Hepatocyte (in vitro differentiated cells): Measurements from ENCODE around the gene IFT43. TPM values are rescaled to one million over a fixed set of nuclear protein-coding genes. Genes with fewer than 3 reads are reported as not detected.

Experiments used
- DNase-seq: peaks from one replicate; pipeline ENCODE4 v3.0.0-alpha.2; 2016; ENCODE audit warnings: low spot score
- H2AFZ ChIP-seq: fragments of 200-600 bp; sonication (generic); 2 replicates; pipeline ENCODE4 v1.6.0; 2016; ENCODE audit warnings: antibody characterized with exemption, mild to moderate bottlenecking
- H3K27ac ChIP-seq: fragments of 200-600 bp; sonication (generic); 2 replicates; pipeline ENCODE4 v1.5.1; 2016; ENCODE audit warnings: mild to moderate bottlenecking
- H3K27me3 ChIP-seq: fragments of 200-600 bp; sonication (generic); 2 replicates; pipeline ENCODE4 v1.6.1; 2016
- H3K36me3 ChIP-seq: fragments of 200-600 bp; sonication (generic); replicated peaks from 2 replicates; pipeline ENCODE4 v1.5.1; 2016; ENCODE audit warnings: low read depth; ENCODE audit not compliant: insufficient read depth
- H3K4me1 ChIP-seq: fragments of 200-600 bp; sonication (generic); 2 replicates; pipeline ENCODE4 v1.5.1; 2016; ENCODE audit warnings: mild to moderate bottlenecking, moderate library complexity; ENCODE audit not compliant: insufficient read depth
- H3K4me2 ChIP-seq: fragments of 200-600 bp; sonication (generic); 2 replicates; pipeline ENCODE4 v1.6.0; 2016
- H3K4me3 ChIP-seq: fragments of 200-600 bp; sonication (generic); 2 replicates; pipeline ENCODE4 v1.5.1; 2016; ENCODE audit warnings: mild to moderate bottlenecking
- H3K79me2 ChIP-seq: fragments of 200-600 bp; sonication (generic); 2 replicates; pipeline ENCODE4 v1.6.0; 2017; ENCODE audit warnings: mild to moderate bottlenecking
- H3K9me2 ChIP-seq: fragments of 200-600 bp; sonication (generic); replicated peaks from 2 replicates; pipeline ENCODE4 v1.6.0; 2017; ENCODE audit warnings: mild to moderate bottlenecking; ENCODE audit not compliant: insufficient read depth
- H3K9me3 ChIP-seq: fragments of 200-600 bp; sonication (generic); 2 replicates; pipeline ENCODE4 v1.5.1; 2016; ENCODE audit warnings: low read depth, mild to moderate bottlenecking
- H4K20me1 ChIP-seq: fragments of 200-600 bp; sonication (generic); 2 replicates; pipeline ENCODE4 v1.6.0; 2016; ENCODE audit warnings: mild to moderate bottlenecking; ENCODE audit not compliant: insufficient read depth, poor library complexity, severe bottlenecking
- EZH2 ChIP-seq: fragments of 200-600 bp; sonication (generic); IDR thresholded peaks from 2 replicates; pipeline ENCODE4 v1.6.1; 2016; ENCODE audit warnings: antibody characterized with exemption, mild to moderate bottlenecking, borderline replicate concordance
- EZH2phosphoT487 ChIP-seq: fragments of 200-600 bp; sonication (generic); IDR thresholded peaks from one replicate; pipeline ENCODE4 v1.6.1; 2018; ENCODE audit warnings: antibody characterized with exemption, mild to moderate bottlenecking, low read depth, moderate library complexity; ENCODE audit not compliant: unreplicated experiment, severe bottlenecking
- WGBS: methylation state at CpG from one replicate; pipeline ENCODE4 v1.1.6; 2016; ENCODE audit warnings: low lambda C conversion rate; ENCODE audit errors: missing lambda C conversion rate; 5-methylcytosine and 5-hydroxymethylcytosine counted together
- polyA plus RNA-seq: library from polyadenylated mRNA; unstranded; fragments of >200 nt; fragmentation: Nextera tagmentation; extraction: Ambion mirVana; gene quantifications from 2 replicates; pipeline ENCODE4 v1.2.1, GENCODE V29; 2016
- total RNA-seq: library from RNA; depleted of rRNA; stranded (reverse); fragments of >200 nt; gene quantifications from 2 replicates; pipeline ENCODE4 v1.2.3, GENCODE V29; 2014
- TF ChIP-seq, protein P1 (sequence below): fragments of 200-600 bp; sonication (generic); IDR thresholded peaks from 2 replicates; pipeline ENCODE4 v1.5.1; 2016; ENCODE audit warnings: antibody characterized with exemption, mild to moderate bottlenecking; ENCODE audit not compliant: poor library complexity

Gene IFT43
- total and polyA plus RNA-seq, 2 experiments from 2014 or later, result 31.9 to 43.2 TPM

DNA sequence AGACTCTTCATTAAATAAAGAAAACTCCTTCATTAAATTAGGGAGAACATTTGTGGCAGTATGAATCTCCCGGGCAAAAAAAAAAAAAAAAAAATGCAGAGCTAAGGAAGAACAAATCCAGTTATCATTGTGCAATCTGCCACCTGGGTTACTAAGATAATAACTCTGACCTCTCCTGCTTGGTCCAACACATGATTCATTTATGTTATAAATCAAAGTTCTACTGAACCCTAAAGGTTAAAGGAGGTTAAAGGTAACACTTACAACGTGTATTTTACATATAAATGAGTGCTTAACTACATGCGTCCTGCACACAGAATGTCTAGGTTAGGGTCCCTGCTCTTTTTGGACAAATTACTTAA is 8.0 kb upstream of the IFT43 start:
- no peak overlapping the region for H3K27ac ChIP-seq

GRCh38 chr14:75978249-75978731 is 7.3 kb upstream of the IFT43 start:
- Histone ChIP-seq H3K36me3 (no peaks in the 10 kb centered on the region), H3K9me2 (no peaks in the 10 kb centered on the region), H2AFZ (no peak overlapping the region), H3K4me2 (peak overlapping the region; percentile 91), H4K20me1 (no peaks in the 10 kb centered on the region), H3K9me3 (no peaks in the 10 kb centered on the region), H3K27ac (no peak overlapping the region), H3K4me3 (no peak overlapping the region), H3K4me1 (peaks cover 20% of the 10 kb centered on the region), H3K27me3 (no peaks in the 10 kb centered on the region), H3K79me2 (peaks cover 38% of the 10 kb centered on the region)
- 76% methylated on average over 10 of the region's 10 CpGs for WGBS
- no peak for DNase-seq
- TF ChIP-seq EZH2phosphoT487, result no peak
- TF ChIP-seq EZH2, result no peak
- TF ChIP-seq, protein P1, sequence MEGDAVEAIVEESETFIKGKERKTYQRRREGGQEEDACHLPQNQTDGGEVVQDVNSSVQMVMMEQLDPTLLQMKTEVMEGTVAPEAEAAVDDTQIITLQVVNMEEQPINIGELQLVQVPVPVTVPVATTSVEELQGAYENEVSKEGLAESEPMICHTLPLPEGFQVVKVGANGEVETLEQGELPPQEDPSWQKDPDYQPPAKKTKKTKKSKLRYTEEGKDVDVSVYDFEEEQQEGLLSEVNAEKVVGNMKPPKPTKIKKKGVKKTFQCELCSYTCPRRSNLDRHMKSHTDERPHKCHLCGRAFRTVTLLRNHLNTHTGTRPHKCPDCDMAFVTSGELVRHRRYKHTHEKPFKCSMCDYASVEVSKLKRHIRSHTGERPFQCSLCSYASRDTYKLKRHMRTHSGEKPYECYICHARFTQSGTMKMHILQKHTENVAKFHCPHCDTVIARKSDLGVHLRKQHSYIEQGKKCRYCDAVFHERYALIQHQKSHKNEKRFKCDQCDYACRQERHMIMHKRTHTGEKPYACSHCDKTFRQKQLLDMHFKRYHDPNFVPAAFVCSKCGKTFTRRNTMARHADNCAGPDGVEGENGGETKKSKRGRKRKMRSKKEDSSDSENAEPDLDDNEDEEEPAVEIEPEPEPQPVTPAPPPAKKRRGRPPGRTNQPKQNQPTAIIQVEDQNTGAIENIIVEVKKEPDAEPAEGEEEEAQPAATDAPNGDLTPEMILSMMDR, result no peak

More for the DNA sequence above, 8.0 kb upstream of the IFT43 start:
- Histone ChIP-seq H3K9me2 (no peaks in the 10 kb centered on the region), H3K79me2 (peaks cover 38% of the 10 kb centered on the region), H3K36me3 (no peaks in the 10 kb centered on the region), H4K20me1 (no peaks in the 10 kb centered on the region), H3K9me3 (no peaks in the 10 kb centered on the region), H3K4me1 (peaks cover 20% of the 10 kb centered on the region), H3K4me3 (no peak overlapping the region), H3K27me3 (no peaks in the 10 kb centered on the region), H2AFZ (no peak overlapping the region), H3K4me2 (peak overlapping the region; percentile 91)
- no peak for DNase-seq
- TF ChIP-seq EZH2phosphoT487 (no peak), EZH2 (no peak)
- TF ChIP-seq, protein P1, result no peak
- WGBS, result 47% methylated on average over 3 of the region's 3 CpGs

DNA sequence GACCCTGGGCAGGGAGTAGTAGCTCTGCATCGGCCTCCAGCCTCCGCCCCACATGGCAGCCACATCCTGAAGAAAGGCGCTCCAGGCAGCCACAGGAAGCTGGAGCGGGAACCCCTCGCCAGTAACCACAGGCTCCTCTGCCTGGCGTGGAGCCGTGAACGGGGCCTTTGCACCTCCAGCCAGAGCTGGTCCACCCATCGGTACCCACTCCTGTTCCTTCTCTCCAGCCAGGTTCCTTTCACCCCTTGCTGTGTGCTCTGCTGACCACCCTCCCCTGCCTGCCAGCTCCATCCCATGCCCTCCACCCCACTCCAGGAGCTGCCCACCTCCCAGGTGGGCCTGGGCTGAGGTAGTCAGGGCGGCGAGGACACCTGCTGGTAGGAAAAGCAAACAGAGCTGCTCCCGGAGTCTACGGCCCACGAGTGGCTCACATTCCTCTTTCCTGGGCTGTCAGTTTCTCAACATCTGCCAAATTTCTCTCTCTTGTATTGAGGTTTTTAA is 6.4 kb upstream of the IFT43 start:
- Histone ChIP-seq H3K36me3 (no peaks in the 10 kb centered on the region), H4K20me1 (no peaks in the 10 kb centered on the region), H3K27me3 (no peaks in the 10 kb centered on the region), H3K4me3 (no peak overlapping the region), H3K9me3 (no peaks in the 10 kb centered on the region), H3K79me2 (peaks cover 38% of the 10 kb centered on the region), H3K9me2 (no peaks in the 10 kb centered on the region), H3K27ac (no peak overlapping the region), H2AFZ (no peak overlapping the region), H3K4me1 (peaks cover 20% of the 10 kb centered on the region), H3K4me2 (peak overlapping the region; percentile 91)
- TF ChIP-seq, protein P1, result peak; percentile 77
- TF ChIP-seq EZH2phosphoT487, result no peak
- DNase-seq, result peak; percentile 62
- 70% methylated on average over 14 of the region's 14 CpGs for WGBS
